HG03045 (cell line): ENCODE results near the gene PSMC3.

Source experiments
- ATAC-seq: cut with Tn5 transposase; IDR thresholded peaks from one replicate; pipeline ENCODE4 v1.9.1; 2021; ENCODE audit warnings: mild to moderate bottlenecking, moderate library complexity; ENCODE audit not compliant: unreplicated experiment

The PSMC3 gene

DNA sequence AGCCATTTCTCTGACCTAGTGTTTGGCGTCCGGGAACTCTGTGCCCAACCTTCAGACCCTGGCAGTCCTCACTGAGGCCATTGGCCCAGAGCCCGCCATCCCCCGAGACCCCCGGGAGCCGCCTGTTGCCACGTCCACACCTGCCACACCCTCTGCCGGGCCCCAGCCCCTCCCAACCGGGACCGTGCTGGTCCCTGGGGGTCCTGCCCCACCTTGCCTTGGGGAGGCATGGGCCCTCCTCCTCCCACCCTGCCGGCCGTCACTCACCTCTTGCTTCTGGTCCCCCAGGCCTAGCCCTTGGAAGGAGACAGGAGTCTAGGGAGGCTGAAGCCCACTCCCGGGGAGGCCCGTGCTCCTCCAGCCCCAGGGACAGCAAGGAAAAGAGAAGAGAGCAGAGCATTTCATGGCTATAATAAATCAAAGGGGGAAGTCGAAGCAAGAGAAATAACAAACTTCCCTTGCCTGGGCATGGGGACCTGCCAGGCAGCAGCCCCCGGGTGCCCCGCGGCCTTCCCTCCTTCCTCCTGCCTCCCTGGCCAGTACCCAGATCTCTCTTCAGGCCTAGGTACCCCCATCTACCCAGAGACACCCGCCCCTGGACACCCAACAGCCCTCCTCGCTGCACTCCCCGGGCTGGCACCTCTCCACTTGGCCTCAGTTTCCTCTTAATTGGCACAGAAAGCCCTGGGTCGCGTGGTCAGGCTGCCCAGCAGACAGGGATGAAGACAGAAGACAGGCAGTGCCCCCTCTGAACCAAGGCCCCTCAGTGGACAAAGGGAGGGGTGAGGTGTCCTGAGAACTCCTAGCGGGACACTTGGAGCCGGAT lies 30.8 kb downstream of the PSMC3 start:
- no peak for ATAC-seq

DNA sequence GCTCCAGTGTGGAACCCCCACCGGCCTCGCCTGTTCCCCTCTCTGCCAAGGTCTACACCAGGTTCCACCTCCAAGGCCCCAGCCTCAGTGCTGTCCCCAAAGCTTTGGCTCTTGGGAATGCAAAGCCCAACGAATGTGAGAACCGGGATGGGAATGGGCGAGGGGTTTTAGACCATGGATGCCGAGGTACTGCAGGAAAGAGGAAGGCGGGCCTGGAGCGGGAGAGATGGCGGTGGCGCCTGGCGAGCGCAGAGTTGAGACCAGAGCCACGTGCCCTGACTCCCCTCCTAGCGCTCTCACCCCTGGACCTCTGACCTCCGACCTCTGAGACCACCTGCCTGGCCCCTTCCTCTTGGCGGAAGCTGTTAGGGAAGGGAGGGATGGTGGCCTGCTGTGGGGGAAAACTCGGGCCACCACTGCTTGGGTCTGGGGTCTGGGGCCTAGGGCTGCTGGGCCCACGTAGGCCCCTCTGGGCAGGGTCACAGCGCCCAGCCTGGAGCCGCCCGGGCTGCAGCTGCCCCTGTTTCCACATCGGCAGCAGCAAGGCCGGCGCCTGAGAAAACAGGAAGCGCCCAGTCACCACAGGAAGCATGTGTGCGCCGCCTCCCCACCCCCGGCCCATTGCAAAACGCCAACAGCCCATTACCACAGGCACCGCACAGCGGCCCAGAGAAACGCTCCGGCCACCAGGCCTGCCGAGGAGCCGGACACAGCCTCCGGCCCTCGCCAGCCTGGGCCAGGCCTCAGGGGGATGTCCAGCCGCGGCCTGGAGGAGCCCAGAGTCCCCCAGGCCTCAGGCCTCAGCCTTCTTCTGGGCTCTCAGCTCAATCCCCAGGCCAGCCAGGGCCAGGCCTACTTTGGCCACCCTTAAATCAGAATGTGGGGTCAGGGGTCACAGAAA lies 31.7 kb downstream of the PSMC3 start:
- peak; percentile 46 for ATAC-seq

DNA sequence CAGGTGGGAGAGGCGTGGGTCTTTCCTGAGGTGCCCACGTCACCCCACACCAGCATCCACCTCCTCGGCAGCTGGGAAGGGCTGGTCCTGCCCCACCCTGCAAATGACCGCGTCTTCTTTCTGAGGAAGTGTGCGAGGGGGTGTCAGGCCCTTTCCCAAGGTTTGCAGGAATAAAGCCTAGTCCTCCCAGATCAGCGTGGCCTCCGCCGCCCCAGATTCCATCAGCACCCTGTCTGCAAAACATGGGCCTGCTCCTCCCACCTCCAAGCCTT lies 32.3 kb downstream of the PSMC3 start:
- ATAC-seq = no peak

DNA sequence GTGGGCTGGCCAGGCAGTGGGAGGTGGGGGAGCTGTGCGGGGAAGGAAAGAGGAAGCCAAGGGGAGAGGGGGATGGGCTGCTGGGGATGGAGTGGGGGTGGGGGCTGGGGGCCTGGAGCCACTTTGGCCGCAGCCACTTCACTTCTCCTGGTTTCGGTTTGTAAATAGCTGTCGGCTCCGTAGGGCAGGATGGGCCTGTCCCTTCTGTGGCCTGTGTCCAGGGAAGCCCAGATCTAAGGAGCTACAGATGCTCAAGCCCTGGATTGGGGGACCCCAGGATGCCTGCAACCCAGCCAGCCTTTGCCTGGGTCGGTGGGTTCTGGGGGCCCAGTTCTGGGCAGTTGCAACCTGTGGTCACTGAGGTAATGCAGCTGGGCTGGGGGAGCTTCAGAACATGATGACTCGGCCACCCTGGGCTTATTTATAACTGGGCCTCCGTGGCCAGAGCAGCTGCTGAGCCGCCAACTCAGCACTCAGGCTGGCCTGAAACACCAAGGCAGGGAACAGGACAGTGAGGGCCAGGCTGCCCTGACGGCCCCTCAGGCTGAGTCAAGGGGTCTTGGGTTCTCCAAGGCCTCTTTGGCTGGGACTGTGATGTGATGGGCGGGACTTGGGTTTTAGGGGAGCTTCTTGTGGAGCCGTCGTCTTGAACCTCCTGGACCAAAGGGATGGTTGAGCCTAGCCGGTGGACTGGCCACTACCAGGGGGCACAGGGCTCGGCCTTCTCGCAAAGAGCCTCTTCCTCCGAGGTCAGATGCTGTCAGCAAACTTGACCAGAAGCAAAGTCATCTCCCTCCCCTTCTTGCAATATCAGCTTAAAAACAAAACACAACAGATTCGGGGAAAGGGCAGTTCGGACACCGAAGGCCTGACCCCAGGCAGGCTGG lies 32.8 kb downstream of the PSMC3 start:
- ATAC-seq = no peak

DNA sequence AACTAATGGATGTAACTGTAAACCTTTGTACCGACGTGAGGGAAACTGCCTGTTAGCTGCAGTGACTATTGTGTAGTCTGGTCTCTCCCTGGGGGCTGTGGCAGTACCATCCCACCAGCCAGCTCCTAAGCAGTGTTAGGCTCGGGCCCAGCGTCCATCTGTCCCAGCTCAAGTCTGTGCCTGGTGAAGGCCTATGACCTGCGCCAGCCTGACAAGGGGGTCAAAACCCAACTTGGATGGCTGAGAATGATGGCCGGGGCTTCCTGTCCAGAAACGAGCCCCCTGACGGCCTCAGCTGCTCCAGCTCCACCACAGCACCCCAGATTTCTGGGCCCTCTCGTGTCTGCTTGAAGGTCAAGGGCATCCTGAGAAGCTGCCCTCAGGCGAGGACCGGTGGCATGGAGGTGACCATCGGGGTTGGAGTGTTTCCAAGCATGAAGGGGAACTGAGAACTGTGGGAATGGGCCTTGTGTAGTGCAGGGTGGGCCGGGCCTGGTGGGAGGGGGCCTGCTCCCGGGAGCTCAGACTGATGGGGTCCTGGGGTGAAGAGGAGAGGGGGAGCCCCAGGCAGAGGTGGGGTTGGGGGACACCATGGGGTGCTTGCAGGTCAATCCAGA lies 33.6 kb downstream of the PSMC3 start:
- no peak for ATAC-seq

DNA sequence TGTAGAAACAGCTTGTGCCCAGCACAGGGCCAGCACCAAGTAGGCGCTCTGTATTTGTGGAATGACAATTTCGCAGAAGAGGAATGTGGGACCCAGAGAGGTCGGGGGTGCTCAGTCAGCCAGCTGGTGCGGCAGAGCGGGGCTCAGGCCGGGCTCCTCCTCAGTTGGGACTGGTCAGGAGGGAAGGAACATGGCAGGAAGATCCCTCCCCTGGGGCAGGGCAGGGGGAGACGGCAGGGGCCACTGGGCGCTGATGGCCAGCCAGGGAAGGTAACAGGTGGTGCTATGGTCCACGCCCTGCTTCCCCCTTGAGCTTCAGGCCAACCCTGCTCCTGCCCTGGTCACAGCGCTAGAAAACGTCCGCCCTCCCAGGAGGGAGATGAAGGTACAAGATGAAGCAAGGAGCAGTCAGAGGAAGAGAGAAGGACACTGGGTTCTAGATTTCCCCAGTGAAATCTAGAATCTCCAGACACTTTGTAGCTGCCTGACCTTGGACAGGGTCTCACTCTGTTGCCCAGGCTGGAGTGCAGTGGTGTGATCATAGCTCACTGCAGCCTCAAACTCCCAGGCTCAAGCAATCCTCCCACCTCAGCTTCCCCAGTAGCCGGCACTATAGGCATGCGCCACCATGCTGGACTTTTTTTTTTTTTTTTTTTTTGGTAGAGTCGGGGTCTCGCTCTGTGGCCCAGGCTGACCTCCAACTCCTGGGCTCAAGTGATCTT lies 34.4 kb downstream of the PSMC3 start:
- no peak for ATAC-seq

DNA sequence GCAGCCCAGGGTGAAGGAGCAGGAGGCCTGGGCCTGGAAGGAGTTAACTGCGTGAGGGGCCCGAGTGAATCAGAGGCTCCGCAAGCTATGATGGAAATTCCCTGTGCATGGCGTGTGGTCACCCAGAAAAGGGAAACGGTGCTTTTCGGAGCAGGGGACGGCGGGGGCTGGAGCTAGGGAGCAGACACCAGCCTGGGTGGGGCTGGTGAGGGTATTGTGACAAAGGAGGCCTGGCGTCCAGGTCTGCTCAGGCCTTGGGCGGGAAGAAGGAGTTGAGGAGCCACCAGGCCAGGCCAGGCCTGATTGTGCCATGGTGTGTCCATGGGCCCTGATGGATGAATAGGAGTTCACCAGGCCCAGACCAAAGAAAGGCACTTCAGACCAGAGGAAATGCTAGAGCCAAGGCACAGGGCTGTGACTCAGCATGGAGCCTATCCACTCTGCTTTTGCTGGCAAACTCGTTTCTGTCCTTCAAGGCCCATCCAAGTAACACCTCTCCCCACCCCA lies 35.1 kb downstream of the PSMC3 start:
- ATAC-seq = no peak

DNA sequence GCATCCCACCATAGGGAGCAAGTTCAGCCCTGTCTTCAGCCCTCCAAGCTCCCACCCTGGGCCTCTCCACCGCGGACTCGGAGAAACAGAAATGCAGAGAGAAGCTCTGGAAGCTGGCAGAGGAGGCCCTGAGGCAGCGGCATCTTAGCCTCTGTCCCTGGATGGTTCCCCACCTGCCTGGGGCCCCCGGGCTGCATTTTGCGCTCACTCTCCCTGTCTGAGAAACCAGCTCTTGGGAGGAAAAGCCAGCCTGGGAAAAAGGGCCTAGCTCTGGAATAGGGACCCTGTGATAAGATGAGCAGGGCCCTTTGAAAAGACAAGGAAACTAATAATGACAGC lies 35.8 kb downstream of the PSMC3 start:
- no peak for ATAC-seq

DNA sequence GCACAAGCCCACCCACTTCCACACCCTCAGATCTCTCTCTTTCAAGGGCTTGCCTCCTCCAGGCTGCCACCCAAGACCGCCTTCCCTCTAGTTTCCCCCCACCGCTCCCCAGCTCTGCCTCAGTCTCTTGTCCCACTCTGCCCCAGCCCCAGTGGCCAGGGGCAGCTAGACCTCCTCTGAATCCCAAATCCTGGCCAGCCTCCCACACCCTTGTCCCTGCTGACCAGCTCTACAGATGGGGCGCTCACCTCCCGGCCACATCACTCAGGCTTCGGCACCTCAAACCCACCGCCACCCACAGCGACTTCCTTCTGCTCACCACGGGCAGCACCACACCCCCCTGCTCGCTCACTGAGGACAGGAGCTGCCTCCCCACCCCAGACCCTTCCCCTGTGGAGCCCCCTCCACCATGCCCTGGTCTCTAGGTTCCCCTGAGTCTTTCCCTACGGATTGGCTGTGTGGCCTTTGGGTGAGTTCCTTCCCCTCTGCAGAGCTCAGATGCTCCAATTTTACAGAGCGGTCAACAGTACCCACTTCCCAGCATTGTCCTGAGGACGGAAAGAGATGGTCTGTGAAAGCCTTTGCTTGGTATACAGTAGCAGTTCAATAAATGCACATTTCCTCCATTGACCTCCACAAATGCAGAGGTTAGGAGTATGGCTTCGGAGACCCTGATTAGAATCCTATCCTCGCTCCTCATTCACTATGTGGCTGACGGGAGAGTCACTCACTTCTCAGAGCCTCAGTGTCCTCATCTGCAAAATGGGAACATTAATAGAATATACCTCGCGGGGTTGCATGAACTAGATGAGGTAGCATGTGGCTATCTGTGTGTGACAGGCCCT lies 36.4 kb downstream of the PSMC3 start:
- ATAC-seq = no peak

DNA sequence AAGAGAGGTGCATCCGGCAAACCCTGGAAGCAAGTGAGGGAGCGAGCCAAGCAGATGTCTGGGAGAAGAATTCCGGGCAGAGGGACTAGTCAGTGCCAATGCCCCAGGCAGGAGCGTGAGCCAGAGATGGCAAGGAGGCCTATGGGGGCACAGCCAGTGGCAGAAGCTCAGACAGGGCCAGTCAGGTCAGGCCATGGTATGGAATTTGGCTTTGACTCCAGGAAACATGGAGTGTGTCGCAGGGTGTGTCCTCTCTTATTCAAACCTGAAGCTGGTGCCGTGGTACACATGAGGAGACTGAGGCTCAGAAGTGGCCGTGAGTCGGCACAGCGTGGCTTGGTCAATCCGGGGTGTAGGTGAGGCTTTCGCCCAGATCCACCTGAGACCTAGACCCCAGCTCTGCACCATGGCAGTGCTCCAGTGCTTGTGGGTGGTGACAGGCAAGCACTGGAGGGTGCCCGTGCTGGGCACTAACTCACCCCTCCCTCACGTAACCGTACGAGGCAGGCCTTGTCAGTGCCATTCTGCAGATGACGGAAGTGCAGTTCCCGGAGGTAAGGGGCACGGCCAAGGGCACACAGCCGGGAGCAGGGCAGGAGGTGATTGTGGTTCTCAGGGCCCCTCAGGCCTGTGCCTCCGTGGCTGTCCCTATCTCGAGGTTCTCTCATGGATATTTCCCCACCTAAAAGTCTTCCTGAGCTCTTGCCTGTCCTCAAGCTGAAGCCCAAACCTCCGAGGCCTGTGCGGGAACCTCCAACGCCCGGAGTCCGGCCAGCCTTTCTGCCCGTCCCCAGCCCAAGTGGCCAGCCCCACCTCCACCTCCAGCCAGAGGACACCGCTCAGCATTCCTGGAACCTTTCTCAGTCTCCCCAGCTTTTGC lies 37.3 kb downstream of the PSMC3 start:
- ATAC-seq = no peak

DNA sequence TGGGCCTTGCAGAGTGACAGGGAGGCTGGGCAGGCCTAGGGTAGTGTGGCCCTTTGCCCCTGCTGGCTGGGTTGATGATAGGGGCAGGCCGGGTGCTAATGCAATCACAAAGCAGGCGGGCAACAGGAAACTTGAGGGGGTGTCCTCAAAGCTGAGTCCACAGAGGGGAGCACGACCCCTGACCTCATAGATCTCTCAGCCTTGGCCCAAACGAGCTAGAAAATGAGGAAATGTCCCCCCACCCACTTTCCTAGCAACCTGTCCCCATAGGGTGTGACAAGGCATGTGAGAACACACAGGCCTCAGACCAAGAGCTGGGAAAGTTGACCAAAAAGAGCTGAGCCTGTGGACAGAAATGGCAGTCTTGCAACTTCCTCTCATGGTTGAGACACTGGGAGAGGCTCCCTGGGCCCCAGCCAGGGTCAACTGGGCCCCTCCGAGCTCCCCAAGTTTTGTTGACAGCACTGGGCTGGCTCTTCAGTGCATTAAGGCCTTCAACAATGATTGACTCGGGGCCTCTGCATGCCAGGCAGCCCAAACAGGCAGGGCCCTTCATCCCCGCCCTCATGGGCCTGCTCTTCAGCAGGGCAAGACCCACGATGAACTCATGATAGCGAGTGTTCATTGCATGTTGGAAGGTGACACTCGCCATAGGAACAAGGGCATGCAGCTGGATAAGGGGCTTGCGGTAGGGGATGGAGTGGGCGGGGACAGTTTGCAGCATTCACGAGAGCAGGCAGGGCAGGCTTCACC lies 38.1 kb downstream of the PSMC3 start:
- ATAC-seq = no peak

DNA sequence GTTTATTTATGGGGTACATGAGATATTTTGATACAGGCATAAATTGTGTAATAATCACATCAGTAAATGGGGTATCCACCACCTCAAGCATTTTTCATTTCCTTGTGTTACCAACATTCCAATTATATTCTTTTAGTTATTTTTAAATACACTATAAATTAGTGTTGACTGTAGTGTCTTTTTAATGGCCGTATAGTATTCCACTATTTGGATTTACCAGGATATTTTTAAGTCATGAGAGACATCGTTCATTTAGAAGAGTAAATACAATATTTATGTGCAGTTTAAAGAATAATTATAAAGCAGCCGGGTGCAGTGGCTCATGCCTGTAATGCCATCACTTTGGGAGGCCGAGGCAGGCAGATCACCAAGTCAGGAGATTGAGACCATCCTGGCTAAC lies 41.7 kb downstream of the PSMC3 start:
- no peak for ATAC-seq

DNA sequence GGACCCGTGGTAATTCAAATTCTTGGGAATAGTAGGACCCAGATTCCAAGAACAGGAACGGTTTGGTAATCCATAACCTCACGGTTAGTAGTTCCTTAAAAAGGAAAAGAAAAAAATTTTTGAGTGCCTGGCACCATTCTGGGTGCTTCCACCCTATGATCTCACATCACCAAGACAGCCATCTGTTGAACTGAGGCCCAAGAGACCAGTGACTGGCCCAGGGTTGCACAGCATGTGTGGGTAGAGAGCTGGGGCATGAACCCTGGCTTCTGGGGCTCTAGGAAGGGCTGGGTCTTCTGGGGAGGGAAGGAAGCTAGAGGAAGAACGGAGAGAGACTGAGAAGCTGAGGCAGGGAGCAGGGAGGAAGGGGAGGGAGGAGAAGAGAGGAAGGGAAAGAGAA lies 43.2 kb downstream of the PSMC3 start:
- ATAC-seq = no peak

DNA sequence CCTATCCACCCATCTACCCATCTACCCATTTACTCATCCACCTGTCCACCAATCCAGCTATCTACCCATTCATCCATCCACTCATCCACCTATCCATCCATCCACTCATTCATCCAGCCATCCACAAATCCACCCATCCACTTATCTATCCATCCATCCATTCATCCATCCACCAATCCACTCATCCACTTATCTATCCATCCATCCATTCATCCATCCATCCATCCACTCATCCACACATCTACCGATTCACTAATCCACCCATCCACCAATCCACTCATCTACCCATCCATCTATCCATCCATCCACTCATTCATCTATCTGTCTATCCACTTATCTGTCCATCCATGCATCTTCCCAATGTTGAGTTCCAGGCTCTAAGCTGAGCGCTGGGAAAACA lies 46.2 kb downstream of the PSMC3 start:
- no peak for ATAC-seq

DNA sequence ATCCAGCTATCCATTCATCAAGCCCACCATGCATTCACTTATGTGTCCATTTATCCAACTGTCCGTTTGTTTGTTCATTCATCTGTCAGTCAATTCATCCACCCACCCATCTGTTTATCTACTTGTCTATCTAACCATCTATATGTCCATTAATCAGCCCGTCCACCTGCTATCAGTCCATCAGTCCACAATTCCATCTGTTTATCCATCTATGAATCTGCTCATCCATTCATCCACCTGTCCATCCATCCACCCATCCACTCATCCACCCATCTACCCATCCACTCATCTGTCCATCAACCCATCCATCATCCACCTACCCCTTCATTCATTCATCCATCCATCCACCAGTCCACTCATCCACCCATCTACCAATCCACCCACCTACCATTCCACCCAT lies 46.9 kb downstream of the PSMC3 start:
- ATAC-seq = no peak

DNA sequence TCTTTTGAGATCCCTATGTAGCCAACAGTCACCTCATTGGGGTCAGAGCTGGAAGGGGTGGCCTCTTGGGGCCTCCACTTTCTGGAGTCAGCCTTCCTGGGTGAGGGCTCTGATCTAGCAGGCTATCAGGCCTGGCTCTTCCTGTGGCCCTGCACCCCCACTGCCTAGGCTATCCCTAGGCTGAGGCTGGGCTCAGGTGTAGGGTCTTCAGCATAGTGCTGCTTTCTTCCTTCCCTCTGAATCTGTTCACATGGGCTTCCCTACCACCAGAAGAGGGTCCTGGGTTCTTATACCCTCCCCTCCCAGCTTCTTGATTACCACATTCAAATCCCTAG lies 47.4 kb downstream of the PSMC3 start:
- ATAC-seq = peak; percentile 2

DNA sequence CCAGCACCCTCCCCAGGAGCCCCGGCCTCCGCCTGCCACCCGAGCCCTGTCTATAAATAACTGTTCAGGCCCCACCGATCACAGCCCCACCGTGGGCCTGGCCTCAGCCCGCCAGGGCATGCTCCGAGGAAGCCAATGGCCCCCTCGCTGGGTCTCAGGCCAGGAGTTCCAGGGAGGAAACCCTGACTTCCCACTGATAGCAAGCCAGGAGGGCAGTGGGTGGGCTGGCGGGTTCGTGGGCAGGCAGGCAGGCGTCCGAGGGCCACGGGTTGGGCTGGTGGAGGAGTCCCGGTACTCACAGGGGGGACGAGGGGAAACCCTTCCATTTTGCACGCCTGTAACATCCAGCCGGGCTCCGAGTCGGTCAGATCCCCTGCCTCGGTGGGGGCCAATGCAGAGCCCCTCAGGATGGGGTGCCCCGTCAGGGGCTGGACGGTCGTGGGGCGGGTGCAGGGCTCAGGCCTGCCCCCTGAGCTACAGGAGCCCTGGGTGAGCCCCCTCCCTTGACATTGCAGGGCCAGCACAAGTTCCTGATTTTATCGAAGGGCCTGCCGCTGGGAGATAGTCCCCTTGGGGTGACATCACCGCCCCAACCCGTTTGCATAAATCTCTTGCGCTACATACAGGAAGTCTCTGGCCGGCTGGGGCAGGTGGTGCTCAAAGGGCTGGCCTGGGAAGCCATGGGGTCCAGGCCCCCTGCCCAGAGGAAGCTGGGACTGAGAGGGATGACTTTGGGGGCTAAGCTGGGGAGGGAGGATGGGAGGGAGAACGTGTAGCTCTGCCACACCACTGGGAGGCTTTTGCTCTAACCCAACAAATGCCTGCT lies 48.0 kb downstream of the PSMC3 start, which contains the start of gene SPI1:
SPI1 (minus strand) TSS at position 538 of the 826 bp plus-strand sequence; CDS start at position 344, 194 bp downstream.
- peak; percentile 79 for ATAC-seq
